CD14-positive monocyte (primary cell): ENCODE measurements around the gene GDF2. TPM values are rescaled to one million over a fixed set of nuclear protein-coding genes. Genes with fewer than 3 reads are reported as not detected.

Experiments used
- DNase-seq, 3 donors: peaks; one replicate each; pipeline ENCODE4 v3.0.0-alpha.2; 2011 to 2022
- H2AFZ ChIP-seq: 2 replicates; pipeline ENCODE4 v1.6.0; 2012; ENCODE audit warnings: mild to moderate bottlenecking, low read depth, low read length, inconsistent platforms; ENCODE audit not compliant: insufficient read depth, poor library complexity, severe bottlenecking
- H3K27ac ChIP-seq, 2 donors: 1 replicate in 1 of 2; 2 replicates in 1 of 2; pipeline ENCODE4 v1.5.1; 2012 to 2013; ENCODE audit warnings: low read length in 2 of 2, control low read depth in 1 of 2, inconsistent platforms in 1 of 2, low read depth in 1 of 2, mild to moderate bottlenecking in 1 of 2
- H3K27me3 ChIP-seq, 2 donors: one replicate each; pipeline versions ENCODE4 v1.6.0 to v1.6.1; 2011 to 2013; ENCODE audit warnings: low read length in 2 of 2; ENCODE audit not compliant: control insufficient read depth in 2 of 2, insufficient read depth in 2 of 2
- H3K36me3 ChIP-seq, 2 donors: replicated peaks in 1 of 2; 1 replicate in 1 of 2; 2 replicates in 1 of 2; pipeline versions ENCODE4 v1.5.1 to v1.6.1; 2012 to 2013; ENCODE audit warnings: low read length in 2 of 2, control low read depth in 1 of 2, inconsistent platforms in 1 of 2, mild to moderate bottlenecking in 1 of 2; ENCODE audit not compliant: insufficient read depth in 2 of 2, control insufficient read depth in 1 of 2
- H3K4me1 ChIP-seq, 2 donors: 1 replicate in 1 of 2; 2 replicates in 1 of 2; pipeline versions ENCODE4 v1.5.1 to v1.6.1; 2012 to 2013; ENCODE audit warnings: low read length in 2 of 2, control low read depth in 1 of 2, inconsistent platforms in 1 of 2, mild to moderate bottlenecking in 1 of 2, moderate library complexity in 1 of 2; ENCODE audit not compliant: insufficient read depth in 2 of 2, control insufficient read depth in 1 of 2
- H3K4me2 ChIP-seq: replicated peaks from 2 replicates; pipeline ENCODE3; 2012; ENCODE audit warnings: low read length, moderate library complexity, mild to moderate bottlenecking; ENCODE audit not compliant: poor library complexity, severe bottlenecking; ENCODE audit errors: extremely low read depth
- H3K4me3 ChIP-seq, 3 experiments: fragments of 200-600 bp in 1 of 3; sonication (generic) in 1 of 3; replicated peaks in 1 of 3; 1 replicate in 2 of 3; 2 replicates in 1 of 3; pipeline ENCODE4 v1.5.1; 2011 to 2013; ENCODE audit warnings: low read length in 3 of 3, mild to moderate bottlenecking in 3 of 3, control low read depth in 2 of 3, low read depth in 2 of 3, inconsistent platforms in 1 of 3, moderate library complexity in 1 of 3
- H3K79me2 ChIP-seq: 2 replicates; pipeline ENCODE4 v1.6.0; 2012; ENCODE audit warnings: mild to moderate bottlenecking, control low read depth, inconsistent platforms, low read length, moderate library complexity; ENCODE audit not compliant: insufficient read depth
- H3K9ac ChIP-seq: 2 replicates; pipeline ENCODE4 v1.6.0; 2017; ENCODE audit warnings: low read length, mild to moderate bottlenecking; ENCODE audit not compliant: insufficient read depth, poor library complexity, severe bottlenecking
- H3K9me3 ChIP-seq, 2 donors: replicated peaks in 1 of 2; 1 replicate in 1 of 2; 2 replicates in 1 of 2; pipeline versions ENCODE4 v1.5.1 to v1.6.1; 2012 to 2013; ENCODE audit warnings: low read length in 2 of 2, control low read depth in 1 of 2; ENCODE audit not compliant: control insufficient read depth in 1 of 2, insufficient read depth in 1 of 2
- H4K20me1 ChIP-seq: 2 replicates; pipeline ENCODE4 v1.6.0; 2012; ENCODE audit warnings: mild to moderate bottlenecking, low read length, control low read depth, moderate library complexity; ENCODE audit not compliant: insufficient read depth
- H3K27ac Mint-ChIP-seq, 7 donors: one replicate each; pipeline ENCODE4 v1.8.0; 2020; ENCODE audit warnings: mild to moderate bottlenecking in 7 of 7, mixed read lengths in 7 of 7, moderate library complexity in 6 of 7, inconsistent platforms in 2 of 7
- H3K27me3 Mint-ChIP-seq, 3 donors: one replicate each; pipeline ENCODE4 v1.8.0; 2021 to 2022; ENCODE audit warnings: low read depth in 3 of 3, mild to moderate bottlenecking in 3 of 3, mixed read lengths in 3 of 3, moderate library complexity in 3 of 3, inconsistent platforms in 1 of 3
- H3K36me3 Mint-ChIP-seq, 2 donors: one replicate each; pipeline ENCODE4 v1.8.0; 2020; ENCODE audit warnings: mixed read lengths in 2 of 2, inconsistent platforms in 1 of 2, mild to moderate bottlenecking in 1 of 2
- H3K4me1 Mint-ChIP-seq: one replicate; pipeline ENCODE4 v1.8.0; 2020; ENCODE audit warnings: mild to moderate bottlenecking, mixed read lengths
- H3K4me3 Mint-ChIP-seq, 2 donors: one replicate each; pipeline ENCODE4 v1.8.0; 2020; ENCODE audit warnings: mild to moderate bottlenecking in 2 of 2, mixed read lengths in 2 of 2, moderate library complexity in 1 of 2
- H3K9me3 Mint-ChIP-seq, 7 donors: one replicate each; pipeline ENCODE4 v1.8.0; 2020 to 2022; ENCODE audit warnings: mixed read lengths in 7 of 7, mild to moderate bottlenecking in 6 of 7, moderate library complexity in 6 of 7, inconsistent platforms in 2 of 7
- WGBS: methylation state at CpG from one replicate; pipeline ENCODE4 v1.1.5; 2013; ENCODE audit warnings: missing lambda C conversion rate; ENCODE audit not compliant: insufficient coverage; 5-methylcytosine and 5-hydroxymethylcytosine counted together
- intact Hi-C, 2 donors: fragments of 100-400 bp; cut with micrococcal nuclease; formaldehyde crosslinking; loops; one replicate each; pipeline versions ENCODE4 v1.15.0 to v1.15.1; 2023
- polyA plus RNA-seq, 3 donors: library from polyadenylated mRNA; depleted of rRNA in 1 of 3; unstranded in 2 of 3; stranded (reverse) in 1 of 3; fragments of 300-500 nt in 2 of 3; fragments of >200 nt in 1 of 3; fragmentation: Illumina TruSeq in 2 of 3; gene quantifications; 1 replicate in 2 of 3; 2 replicates in 1 of 3; pipeline ENCODE4 v1.2.3, GENCODE V29; 2012 to 2021
- TF ChIP-seq, protein P1 (sequence below): fragments of 200-600 bp; IDR thresholded peaks from one replicate; pipeline ENCODE4 v1.8.0; 2022; ENCODE audit warnings: antibody characterized with exemption, mild to moderate bottlenecking

Gene GDF2
- polyA plus RNA-seq, 3 donors: not detected

DNA sequence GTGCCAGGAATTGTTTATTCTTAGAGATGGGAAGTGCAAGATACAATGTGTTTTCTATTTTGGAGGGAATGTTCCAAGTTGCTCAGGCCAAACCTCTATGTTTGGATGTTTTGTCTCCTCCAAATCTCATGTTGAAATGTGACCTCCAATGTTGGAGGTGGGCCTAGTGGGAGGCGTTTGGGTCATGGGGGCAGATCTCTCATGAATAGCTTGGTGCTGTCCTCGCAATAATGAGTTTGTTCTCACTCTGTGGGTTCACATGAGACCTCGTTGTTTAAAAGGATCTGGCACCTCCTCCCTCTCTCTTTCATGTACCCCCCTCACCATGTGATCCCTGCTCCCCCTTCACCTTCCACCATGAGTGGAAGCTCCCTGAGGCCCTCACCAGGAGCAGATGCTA lies 30.6 kb upstream of the GDF2 start:
- Histone ChIP-seq H3K4me2 (no peak overlapping the region), H4K20me1 (no peaks in the 10 kb centered on the region), H2AFZ (no peak overlapping the region), H3K9me3 (no peaks in the 10 kb centered on the region), H3K27me3 (peaks cover 0 to 17% of the 10 kb centered on the region in 2 donors), H3K36me3 (no peaks in the 10 kb centered on the region), H3K4me3 (no peak overlapping the region), H3K79me2 (no peaks in the 10 kb centered on the region), H3K4me1 (peaks cover 8 to 13% of the 10 kb centered on the region in 2 donors), H3K27ac (no peak overlapping the region), H3K9ac (no peak overlapping the region)
- intact Hi-C loops: no loop called here
- peak overlapping the region in 1 of 7 donors; percentile 23 for H3K27ac Mint-ChIP-seq
- DNase-seq: no peak
- H3K9me3 Mint-ChIP-seq: peaks cover 0 to 8% (median 2%) of the 10 kb centered on the region in 7 donors
- 92% methylated on average over 2 of the region's 3 CpGs for WGBS
- H3K36me3 Mint-ChIP-seq: no peaks in the 10 kb centered on the region
- TF ChIP-seq, protein P1, sequence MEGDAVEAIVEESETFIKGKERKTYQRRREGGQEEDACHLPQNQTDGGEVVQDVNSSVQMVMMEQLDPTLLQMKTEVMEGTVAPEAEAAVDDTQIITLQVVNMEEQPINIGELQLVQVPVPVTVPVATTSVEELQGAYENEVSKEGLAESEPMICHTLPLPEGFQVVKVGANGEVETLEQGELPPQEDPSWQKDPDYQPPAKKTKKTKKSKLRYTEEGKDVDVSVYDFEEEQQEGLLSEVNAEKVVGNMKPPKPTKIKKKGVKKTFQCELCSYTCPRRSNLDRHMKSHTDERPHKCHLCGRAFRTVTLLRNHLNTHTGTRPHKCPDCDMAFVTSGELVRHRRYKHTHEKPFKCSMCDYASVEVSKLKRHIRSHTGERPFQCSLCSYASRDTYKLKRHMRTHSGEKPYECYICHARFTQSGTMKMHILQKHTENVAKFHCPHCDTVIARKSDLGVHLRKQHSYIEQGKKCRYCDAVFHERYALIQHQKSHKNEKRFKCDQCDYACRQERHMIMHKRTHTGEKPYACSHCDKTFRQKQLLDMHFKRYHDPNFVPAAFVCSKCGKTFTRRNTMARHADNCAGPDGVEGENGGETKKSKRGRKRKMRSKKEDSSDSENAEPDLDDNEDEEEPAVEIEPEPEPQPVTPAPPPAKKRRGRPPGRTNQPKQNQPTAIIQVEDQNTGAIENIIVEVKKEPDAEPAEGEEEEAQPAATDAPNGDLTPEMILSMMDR: no peak
- H3K4me3 Mint-ChIP-seq: no peak overlapping the region
- peaks cover 23% of the 10 kb centered on the region for H3K4me1 Mint-ChIP-seq
- peaks cover 23 to 30% (median 28%) of the 10 kb centered on the region in 3 donors for H3K27me3 Mint-ChIP-seq

DNA sequence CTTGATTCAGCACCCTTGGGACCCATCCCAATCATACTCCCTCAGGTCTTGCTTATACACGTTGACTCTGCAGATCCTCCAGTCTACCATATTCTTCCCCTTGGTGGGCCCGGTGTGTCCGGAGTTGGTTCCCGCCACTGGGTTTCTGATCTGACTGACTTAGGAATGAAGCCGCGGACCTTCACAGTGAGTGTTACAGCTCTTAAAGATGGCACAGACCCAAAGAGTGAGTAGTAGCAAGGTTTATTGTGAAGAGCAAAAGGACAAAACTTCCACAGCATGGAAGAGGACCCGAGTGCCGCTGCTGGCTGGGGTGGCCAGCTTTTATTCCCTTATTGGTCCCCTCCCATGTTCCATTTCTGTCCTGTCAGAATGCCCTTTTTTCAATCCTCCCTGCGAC lies 28.2 kb upstream of the GDF2 start:
- peaks cover 0 to 8% (median 0%) of the 10 kb centered on the region in 7 donors for H3K9me3 Mint-ChIP-seq
- H3K4me2 ChIP-seq: no peak overlapping the region
- no peak for DNase-seq
- H2AFZ ChIP-seq: no peak overlapping the region
- no peak overlapping the region for H3K4me3 ChIP-seq
- TF ChIP-seq, protein P1: no peak
- H3K27ac Mint-ChIP-seq: no peak overlapping the region
- H3K79me2 ChIP-seq: no peaks in the 10 kb centered on the region
- H3K27me3 Mint-ChIP-seq: peaks cover 38 to 53% (median 44%) of the 10 kb centered on the region in 3 donors
- peaks cover 6 to 9% of the 10 kb centered on the region in 2 donors for H3K4me1 ChIP-seq
- no peaks in the 10 kb centered on the region for H3K9me3 ChIP-seq
- intact Hi-C loops: no loop called here
- H4K20me1 ChIP-seq: no peaks in the 10 kb centered on the region
- H3K27me3 ChIP-seq: peaks cover 19 to 38% of the 10 kb centered on the region in 2 donors
- no peak overlapping the region for H3K27ac ChIP-seq
- peak overlapping the region in 1 of 2 donors; percentile 59 for H3K4me3 Mint-ChIP-seq
- no peaks in the 10 kb centered on the region for H3K36me3 ChIP-seq
- WGBS: 97% methylated on average over 9 of the region's 9 CpGs
- H3K36me3 Mint-ChIP-seq: no peaks in the 10 kb centered on the region
- no peak overlapping the region for H3K9ac ChIP-seq
- peaks cover 14% of the 10 kb centered on the region for H3K4me1 Mint-ChIP-seq
